ENCODE measurements around the gene DPF3.

- TF ChIP-seq CTCF (conservative IDR thresholded peaks at IDR 0.05 in 1 of 2, IDR thresholded peaks at IDR 0.05 in 1 of 2; ENCODE audit: low read depth in 1 of 2, low read length in 2 of 2) (no peak), EZH2 (IDR thresholded peaks at IDR 0.05; ENCODE audit: low read length, missing control alignments) (no peak)
These were observed 286.3 kb downstream of the DPF3 start for GRCh38 chr14:72607386-72608130.

Data from fibroblast of lung (primary cell).